Activated B cell treated with CpG ODN at 0.5 μM for 24 hours (primary cell): ENCODE measurements around the gene SGF29. TPM values are rescaled to one million over a fixed set of nuclear protein-coding genes. Genes with fewer than 3 reads are reported as not detected.
"Not testable (repeated sequence)": the region's sequence is repeated elsewhere in the genome, so short reads cannot be mapped to it uniquely, and the experiment has no call there.

Experiments
- ATAC-seq: fragments of 200-7000 bp; cut with Tn5 transposase; one replicate; pipeline ENCODE4 v1.10.0; 2021; ENCODE audit warnings: low read depth, mild to moderate bottlenecking, moderate library complexity
- CTCF ChIA-PET: fragments of 350-600 bp; sonication (Branson Sonifier 250); formaldehyde crosslinking; loops from one replicate; lab custom pipeline; 2021; ENCODE audit warnings: antibody characterized with exemption; lab: Charles Lee
- POLR2A ChIA-PET: fragments of 350-600 bp; sonication (Branson Sonifier 250); formaldehyde crosslinking; loops from one replicate; lab custom pipeline; 2021; ENCODE audit warnings: antibody characterized with exemption; lab: Charles Lee
- DNase-seq: peaks from one replicate; pipeline ENCODE4 v3.0.0; 2022
- H3K27ac Mint-ChIP-seq: one replicate; pipeline ENCODE4 v1.8.0; 2020; ENCODE audit warnings: mixed read lengths
- H3K27me3 Mint-ChIP-seq: one replicate; pipeline ENCODE4 v1.8.0; 2021; ENCODE audit warnings: mixed read lengths
- H3K36me3 Mint-ChIP-seq: one replicate; pipeline ENCODE4 v1.8.0; 2021; ENCODE audit warnings: low read depth, mixed read lengths
- H3K4me1 Mint-ChIP-seq: one replicate; pipeline ENCODE4 v1.8.0; 2021; ENCODE audit warnings: mixed read lengths
- H3K4me3 Mint-ChIP-seq: one replicate; pipeline ENCODE4 v1.8.0; 2020; ENCODE audit warnings: mild to moderate bottlenecking, mixed read lengths
- H3K9me3 Mint-ChIP-seq: one replicate; pipeline ENCODE4 v1.8.0; 2020; ENCODE audit warnings: mixed read lengths
- intact Hi-C: fragments of 100-400 bp; cut with micrococcal nuclease; formaldehyde crosslinking; loops from one replicate; pipeline ENCODE4 v1.15.1; 2024
- total RNA-seq: library from RNA; stranded (reverse); gene quantifications from 2 replicates; pipeline ENCODE4 v1.2.3, GENCODE V29; 2022
- TF ChIP-seq, protein P1 (sequence below): fragments of 200-600 bp; IDR thresholded peaks from one replicate; pipeline ENCODE4 v1.8.0; 2022; ENCODE audit warnings: antibody characterized with exemption, mild to moderate bottlenecking

SGF29 gene
- total RNA-seq, 1 donor from 2014 or later, result 40.3 TPM

DNA sequence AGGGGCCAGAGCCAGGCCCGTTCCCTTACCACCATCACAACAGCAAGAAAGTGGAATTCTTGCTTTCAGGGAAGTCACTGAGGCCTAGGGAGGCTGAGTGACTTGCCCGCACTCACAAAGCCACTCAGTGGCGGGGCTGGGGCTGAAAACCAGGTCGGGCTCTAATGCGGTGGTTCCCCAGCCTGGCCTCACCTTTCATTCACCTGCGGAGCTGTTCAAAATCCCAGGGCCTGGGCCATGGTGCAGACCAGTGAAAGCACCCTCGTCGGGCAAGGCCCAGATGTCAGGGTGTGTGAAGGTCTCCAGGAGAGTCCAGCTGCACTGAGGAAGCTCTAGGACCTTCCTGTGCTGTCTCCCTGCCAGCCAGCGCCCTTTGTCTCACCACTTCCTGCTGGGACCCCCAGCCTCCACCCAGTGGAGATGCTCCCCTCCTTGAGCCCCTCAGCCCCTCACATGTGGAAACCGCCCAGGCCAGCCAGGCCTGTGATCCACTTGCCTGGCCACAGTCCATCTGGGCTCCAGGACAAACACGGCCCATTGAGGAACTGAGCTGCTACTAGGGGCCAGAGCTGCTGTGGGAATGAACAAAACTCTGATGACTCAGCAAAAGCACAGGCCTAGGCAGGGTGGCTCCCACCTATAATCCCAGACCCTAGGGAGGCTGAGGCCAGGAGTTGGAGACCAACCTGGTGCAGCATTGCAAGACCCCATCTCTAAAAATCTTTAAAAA, 55.3 kb downstream of the SGF29 start:
- H3K4me1 Mint-ChIP-seq, H3K4me3 Mint-ChIP-seq, DNase-seq, H3K36me3 Mint-ChIP-seq, intact Hi-C loops, H3K9me3 Mint-ChIP-seq, POLR2A ChIA-PET, H3K27me3 Mint-ChIP-seq, CTCF ChIA-PET, H3K27ac Mint-ChIP-seq, ATAC-seq: not testable (repeated sequence)

DNA sequence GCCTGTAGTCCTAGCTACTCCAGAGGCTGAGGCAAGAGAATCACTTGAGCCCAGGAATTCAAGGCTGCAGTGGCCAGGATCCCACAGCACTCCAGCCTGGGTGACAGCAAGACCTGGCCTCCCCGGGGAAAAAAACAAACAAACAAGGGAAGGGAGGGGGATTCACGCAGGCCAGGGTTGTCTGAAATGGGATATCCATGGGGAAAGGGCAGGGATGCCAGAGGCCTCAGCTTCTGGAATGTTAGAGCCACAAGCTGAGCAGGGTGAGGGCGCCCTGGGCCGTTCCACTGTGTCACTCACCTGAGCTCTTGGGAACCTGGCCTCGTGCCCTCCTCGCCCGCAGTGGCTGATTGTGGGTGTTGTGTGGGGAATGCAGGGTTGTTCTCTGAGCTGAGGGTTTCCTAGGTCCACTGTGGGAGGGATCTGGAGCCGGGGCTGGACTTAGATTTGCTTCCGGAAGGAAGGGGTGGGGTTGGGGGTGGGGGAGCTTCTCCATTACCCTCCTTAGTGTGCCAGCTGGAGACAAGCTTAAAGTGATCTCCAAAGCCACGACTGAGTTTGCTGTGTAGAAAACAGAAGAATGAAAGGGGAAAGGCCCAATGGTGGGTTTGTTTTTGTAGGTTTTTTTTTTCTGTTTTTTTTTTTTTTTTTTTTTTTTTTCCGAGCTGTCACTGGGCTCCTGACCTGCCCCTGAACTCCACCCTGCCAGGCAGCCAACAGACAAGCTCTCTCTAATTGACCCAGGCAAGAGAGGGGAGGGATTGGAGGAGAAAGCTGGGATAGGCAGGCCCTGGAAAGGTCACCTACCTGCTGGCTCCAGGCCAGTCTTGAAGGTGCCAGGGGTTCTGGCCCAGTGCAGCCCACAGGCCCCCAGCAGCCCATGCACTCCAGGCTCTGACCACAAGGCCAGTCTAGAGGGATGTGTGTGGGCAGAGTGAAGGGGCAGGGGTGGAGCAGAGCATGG, 56.2 kb downstream of the SGF29 start, which contains the start of gene SULT1A1:
Gene SULT1A1, minus strand, starts transcription at position 414 of the 964 bp plus-strand sequence. CDS start 1,189 bp downstream, outside the sequence.
- CTCF ChIA-PET, result no interaction called here
- intact Hi-C loops, result no loop called here
- TF ChIP-seq, protein P1, sequence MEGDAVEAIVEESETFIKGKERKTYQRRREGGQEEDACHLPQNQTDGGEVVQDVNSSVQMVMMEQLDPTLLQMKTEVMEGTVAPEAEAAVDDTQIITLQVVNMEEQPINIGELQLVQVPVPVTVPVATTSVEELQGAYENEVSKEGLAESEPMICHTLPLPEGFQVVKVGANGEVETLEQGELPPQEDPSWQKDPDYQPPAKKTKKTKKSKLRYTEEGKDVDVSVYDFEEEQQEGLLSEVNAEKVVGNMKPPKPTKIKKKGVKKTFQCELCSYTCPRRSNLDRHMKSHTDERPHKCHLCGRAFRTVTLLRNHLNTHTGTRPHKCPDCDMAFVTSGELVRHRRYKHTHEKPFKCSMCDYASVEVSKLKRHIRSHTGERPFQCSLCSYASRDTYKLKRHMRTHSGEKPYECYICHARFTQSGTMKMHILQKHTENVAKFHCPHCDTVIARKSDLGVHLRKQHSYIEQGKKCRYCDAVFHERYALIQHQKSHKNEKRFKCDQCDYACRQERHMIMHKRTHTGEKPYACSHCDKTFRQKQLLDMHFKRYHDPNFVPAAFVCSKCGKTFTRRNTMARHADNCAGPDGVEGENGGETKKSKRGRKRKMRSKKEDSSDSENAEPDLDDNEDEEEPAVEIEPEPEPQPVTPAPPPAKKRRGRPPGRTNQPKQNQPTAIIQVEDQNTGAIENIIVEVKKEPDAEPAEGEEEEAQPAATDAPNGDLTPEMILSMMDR, result no peak
- no peaks in the 10 kb centered on the region for H3K9me3 Mint-ChIP-seq
- DNase-seq (no peak), ATAC-seq (no peak)
- POLR2A ChIA-PET, result no interaction called here
- H3K4me3 Mint-ChIP-seq, result no peak within 1 kb of the TSS
- no peaks in the 10 kb centered on the region for H3K27me3 Mint-ChIP-seq
- H3K27ac Mint-ChIP-seq, result no peak within 1 kb of the TSS
- H3K4me1 Mint-ChIP-seq, result no peaks in the 10 kb centered on the region
- H3K36me3 Mint-ChIP-seq, result no peaks in the 10 kb centered on the region

DNA sequence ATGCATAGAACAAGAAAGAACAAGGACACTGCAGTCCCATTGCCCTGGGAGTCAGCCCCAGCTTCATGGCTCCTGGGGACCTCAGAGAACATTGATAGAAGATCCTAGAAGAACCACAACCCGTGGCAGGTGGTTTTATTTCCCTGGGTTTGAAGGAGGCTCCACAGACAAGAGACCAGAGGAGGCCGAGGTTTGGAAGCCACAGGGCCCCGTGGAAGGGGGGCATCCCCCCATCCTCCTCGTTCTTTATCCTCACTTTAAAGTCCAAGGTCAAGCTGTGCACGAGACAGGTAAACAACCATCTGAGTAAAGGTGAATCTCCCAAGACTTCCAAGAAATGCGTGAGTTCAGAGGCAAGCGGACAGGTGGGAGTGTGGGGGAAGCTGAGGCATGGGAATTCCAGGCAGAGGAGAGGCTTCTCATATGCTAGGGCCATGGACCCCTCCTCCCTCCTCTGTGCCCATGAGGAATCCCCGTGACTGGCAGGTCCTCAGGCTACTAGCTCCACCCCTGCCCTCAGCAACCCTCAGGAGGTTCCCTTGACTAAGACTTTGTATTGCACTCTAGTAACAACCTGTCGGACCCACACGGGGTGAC, 57.0 kb downstream of the SGF29 start:
- no peaks in the 10 kb centered on the region for H3K36me3 Mint-ChIP-seq
- no peaks in the 10 kb centered on the region for H3K4me1 Mint-ChIP-seq
- no peak for DNase-seq
- H3K9me3 Mint-ChIP-seq, result no peaks in the 10 kb centered on the region
- TF ChIP-seq, protein P1, result no peak
- H3K27ac Mint-ChIP-seq, result no peak overlapping the region
- intact Hi-C loops, result no loop called here
- ATAC-seq, result no peak
- ChIA-PET CTCF (no interaction called here), POLR2A (interaction anchor here (0.6 kb wide), 1 partner anchor 92 kb away, joined by 3 read pairs; no protein-coding TSS in a partner anchor)
- H3K27me3 Mint-ChIP-seq, result no peaks in the 10 kb centered on the region
- no peak overlapping the region for H3K4me3 Mint-ChIP-seq

DNA sequence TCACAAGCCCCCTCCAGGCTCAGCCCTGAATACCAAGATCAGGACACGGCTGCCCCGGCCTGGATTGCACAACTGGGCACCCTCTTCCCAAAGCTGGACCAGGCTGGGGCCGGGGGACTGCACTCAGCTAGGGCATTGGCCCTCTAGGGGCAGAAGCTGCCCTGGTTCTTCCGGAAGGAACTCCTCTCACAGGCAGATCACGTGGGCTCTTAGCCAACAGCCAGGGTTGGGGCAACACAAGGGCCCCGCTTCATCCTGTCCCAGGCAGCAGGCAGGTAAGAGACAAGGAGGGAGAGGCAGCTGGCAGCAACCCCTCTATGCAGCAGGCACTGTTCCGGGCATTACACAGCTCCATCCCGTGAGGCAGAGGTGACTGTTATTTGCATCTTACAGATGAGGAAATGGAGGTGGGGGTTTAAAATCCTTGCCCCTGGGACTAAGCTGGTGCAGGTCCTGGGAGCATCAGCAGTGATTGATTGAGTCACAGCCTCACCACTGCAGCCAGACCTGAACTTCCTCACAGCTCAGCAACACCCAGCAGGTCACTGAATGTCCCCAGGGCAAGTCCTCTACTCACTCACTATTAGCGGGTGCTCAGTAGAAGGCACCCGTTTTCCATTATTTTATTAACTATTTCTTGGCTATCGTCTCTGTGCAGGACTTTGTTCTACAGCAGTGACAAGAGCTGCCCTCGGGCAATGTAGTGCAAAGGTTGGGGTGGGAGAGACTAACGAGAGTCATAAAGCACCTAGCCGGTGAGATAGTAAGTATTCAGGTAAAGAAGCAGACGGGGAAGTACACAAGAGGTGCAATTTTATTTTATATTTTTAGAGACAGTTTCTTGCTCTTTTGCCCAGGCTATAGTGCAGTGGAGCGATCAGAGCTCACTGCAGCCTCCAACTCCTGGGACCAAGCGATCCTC, 58.9 kb downstream of the SGF29 start:
- H3K36me3 Mint-ChIP-seq, H3K27ac Mint-ChIP-seq, H3K27me3 Mint-ChIP-seq, H3K4me3 Mint-ChIP-seq, H3K9me3 Mint-ChIP-seq, CTCF ChIA-PET, H3K4me1 Mint-ChIP-seq, DNase-seq, POLR2A ChIA-PET, intact Hi-C loops: not testable (repeated sequence)
- peak; percentile 79 for ATAC-seq

DNA sequence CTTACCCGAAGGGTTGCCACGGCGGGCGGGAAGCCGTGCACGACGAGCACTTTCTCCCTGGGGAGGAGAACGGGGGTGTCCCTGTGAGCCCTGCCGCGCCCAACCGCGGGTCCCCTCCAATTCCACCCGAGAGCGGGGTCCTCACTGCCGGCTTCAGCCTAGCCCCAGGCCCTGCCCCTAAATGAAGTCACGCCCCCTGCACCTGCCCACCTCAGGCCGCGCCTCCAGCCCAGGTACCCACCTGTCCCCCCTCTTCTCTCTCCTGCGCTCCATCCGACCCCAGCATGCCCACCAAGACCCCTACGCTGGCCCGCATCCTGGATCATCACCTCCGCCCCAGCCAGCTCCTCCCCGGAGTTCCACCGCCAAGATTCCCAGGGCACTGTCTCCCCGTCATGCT, 60.2 kb downstream of the SGF29 start:
- POLR2A ChIA-PET, DNase-seq, ATAC-seq, H3K36me3 Mint-ChIP-seq, H3K27me3 Mint-ChIP-seq, CTCF ChIA-PET, H3K9me3 Mint-ChIP-seq, intact Hi-C loops, H3K27ac Mint-ChIP-seq, H3K4me3 Mint-ChIP-seq: not testable (repeated sequence)
- H3K4me1 Mint-ChIP-seq, result peaks cover 12% of the 10 kb centered on the region

DNA sequence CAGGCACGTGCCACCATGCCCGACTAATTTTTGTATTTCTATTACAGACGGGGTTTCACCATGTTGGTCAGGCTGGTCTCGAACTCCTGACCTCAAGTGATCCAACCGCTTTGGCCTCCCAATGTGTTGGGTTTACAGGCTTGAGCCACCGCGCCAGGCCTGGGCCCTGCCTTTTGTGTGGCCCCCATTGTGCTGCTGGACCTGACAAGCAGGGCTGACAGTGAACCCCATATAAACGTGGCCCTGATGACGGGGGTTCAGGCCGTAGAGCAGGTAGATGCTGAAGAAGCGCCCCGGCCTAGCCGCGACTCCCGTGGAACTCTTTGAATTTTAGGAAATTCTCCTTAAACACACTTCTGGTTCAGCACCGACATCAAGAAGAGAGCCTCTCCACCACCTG, 60.8 kb downstream of the SGF29 start:
- H3K9me3 Mint-ChIP-seq, H3K4me3 Mint-ChIP-seq, H3K36me3 Mint-ChIP-seq, intact Hi-C loops, H3K27me3 Mint-ChIP-seq, POLR2A ChIA-PET, H3K27ac Mint-ChIP-seq, ATAC-seq, DNase-seq, CTCF ChIA-PET: not testable (repeated sequence)
- peaks cover 12% of the 10 kb centered on the region for H3K4me1 Mint-ChIP-seq

DNA sequence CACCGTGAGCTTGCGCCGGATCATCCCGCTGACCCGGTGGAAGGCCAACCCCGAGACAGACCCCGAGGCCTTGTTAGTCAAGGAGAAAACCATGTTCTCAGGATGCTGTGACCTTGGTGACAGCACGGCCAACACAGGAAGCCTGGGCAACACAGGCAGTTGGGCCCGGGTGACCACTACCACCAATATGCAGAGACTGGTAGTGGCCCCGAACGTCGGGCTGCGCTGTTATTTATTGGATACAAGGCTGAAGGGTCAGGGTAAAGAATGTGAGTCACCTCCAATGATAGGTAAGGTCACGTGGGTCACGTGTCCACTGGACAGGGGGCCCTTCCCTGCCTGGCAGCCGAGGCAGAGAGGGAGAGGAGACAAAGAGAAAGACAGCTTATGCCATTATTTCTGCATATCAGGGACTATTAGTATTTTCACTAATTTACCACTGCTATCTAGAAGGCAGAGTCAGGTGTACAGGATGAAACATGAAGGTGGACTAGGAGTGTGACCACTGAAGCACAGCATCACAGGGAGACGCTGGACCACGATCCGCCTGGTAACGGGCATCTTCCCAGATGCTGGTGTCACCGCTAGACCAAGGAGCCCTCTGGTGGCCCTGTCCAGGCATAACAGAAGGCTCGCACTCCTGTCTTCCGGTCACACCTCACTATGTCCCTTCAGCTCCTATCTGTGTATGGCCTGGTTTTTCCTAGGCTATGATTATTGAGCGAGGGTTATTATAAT, 61.9 kb downstream of the SGF29 start:
- ATAC-seq, H3K9me3 Mint-ChIP-seq, CTCF ChIA-PET, H3K27ac Mint-ChIP-seq, POLR2A ChIA-PET, H3K27me3 Mint-ChIP-seq, H3K36me3 Mint-ChIP-seq, H3K4me3 Mint-ChIP-seq, DNase-seq: not testable (repeated sequence)
- intact Hi-C loops, result loop anchor here (5.0 kb wide), 2 partner anchors 63 to 123 kb away; partner anchors contain the start of genes APOBR, CLN3 and SGF29
- H3K4me1 Mint-ChIP-seq, result peaks cover 12% of the 10 kb centered on the region

DNA sequence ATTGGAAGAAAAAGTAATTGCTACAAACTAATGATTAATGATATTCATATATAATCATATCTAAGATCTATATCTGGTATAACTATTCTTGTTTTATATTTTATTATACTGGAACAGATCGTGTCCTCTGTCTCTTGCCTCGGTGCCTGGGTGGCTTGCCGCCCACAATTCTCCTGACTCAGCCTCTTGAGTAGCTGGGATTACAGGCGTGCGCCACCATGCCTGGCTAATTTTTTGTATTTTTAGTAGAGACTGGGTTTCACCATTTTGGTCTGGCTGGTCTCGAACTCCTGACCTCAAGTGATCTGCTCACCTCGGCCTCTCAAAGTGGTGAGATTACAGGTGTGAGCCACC, 62.5 kb downstream of the SGF29 start:
- ATAC-seq, DNase-seq, H3K27me3 Mint-ChIP-seq, H3K4me3 Mint-ChIP-seq, H3K27ac Mint-ChIP-seq, CTCF ChIA-PET, POLR2A ChIA-PET, H3K36me3 Mint-ChIP-seq, H3K9me3 Mint-ChIP-seq: not testable (repeated sequence)
- peaks cover 12% of the 10 kb centered on the region for H3K4me1 Mint-ChIP-seq
- intact Hi-C loops, result loop anchor here (5.0 kb wide), 2 partner anchors 64 to 124 kb away; partner anchors contain the start of genes APOBR, CLN3 and SGF29
